Measurements from ENCODE around the gene TAF1D.
"Not testable (repeated sequence)": the region's sequence is repeated elsewhere in the genome, so short reads cannot be mapped to it uniquely, and the experiment has no call there.

The TAF1D gene, protein sequence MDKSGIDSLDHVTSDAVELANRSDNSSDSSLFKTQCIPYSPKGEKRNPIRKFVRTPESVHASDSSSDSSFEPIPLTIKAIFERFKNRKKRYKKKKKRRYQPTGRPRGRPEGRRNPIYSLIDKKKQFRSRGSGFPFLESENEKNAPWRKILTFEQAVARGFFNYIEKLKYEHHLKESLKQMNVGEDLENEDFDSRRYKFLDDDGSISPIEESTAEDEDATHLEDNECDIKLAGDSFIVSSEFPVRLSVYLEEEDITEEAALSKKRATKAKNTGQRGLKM

DNA sequence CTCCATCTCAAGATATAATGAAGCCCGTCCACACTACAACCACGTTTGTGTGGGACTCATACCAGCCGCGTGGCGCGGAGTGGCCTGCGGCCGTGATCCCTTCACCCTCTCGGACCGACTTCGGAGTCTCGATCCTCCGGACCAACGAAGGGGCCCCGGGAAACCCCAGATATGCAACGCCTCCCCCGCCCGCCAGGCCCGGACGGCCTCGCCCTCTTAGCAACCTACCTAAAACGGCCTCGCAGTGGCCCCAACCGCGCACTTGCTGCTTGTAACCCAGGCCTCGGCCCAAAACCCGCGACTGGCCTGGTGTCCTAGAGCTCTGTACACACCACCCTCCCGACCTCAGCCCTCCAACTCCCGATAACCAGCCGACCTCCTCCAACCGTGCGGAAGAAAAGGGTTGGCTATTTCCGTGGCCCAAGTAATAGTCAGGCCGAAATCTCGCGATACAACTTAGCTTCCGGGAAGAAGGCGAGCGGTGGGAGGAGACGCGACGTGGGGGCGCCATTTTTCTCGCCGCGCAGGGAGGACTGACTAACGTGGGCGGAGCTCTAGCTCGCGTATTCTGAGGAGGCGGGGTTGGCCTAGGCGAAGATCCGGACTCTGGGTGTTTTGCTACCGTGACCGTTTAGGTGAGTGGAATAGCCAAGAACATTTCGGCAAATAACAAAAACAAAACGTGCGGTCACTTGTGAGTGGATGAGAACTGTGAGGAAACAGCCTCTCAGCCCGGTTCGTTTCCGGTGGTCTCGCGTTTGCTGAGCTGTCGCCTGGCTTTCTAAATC is at the start of gene TAF1D, which contains the start of gene C11orf54:
Gene TAF1D (minus strand): TSS at position 402 of the 788 bp plus-strand sequence. CDS start 2,191 bp downstream, outside the sequence.
Gene C11orf54 (plus strand): TSS at position 579 of the 788 bp plus-strand sequence. CDS start 5,722 bp downstream, outside the sequence.
- peak; percentile 97 for DNase-seq

DNA sequence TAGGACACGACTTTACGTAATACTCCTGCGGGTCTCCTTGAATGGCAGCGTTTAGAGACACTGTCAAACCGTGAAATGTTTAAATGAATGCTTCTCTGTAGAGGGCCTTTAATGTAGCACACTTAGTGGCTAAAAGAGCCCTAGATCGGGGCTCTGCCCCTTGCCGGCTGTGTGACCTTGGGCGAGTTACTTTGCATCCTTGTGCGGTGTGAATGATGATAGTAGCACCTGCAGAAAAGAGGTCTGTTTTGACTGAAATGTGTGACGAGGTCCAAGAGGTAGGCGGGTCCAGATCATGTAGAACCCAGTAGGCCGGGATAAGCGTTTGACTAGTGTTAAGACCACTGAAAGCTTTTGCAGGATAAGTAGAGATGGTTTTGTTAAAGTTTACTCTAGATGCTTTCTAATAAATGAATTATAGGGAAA is 43.7 kb upstream of the TAF1D start:
- no peak for DNase-seq

DNA sequence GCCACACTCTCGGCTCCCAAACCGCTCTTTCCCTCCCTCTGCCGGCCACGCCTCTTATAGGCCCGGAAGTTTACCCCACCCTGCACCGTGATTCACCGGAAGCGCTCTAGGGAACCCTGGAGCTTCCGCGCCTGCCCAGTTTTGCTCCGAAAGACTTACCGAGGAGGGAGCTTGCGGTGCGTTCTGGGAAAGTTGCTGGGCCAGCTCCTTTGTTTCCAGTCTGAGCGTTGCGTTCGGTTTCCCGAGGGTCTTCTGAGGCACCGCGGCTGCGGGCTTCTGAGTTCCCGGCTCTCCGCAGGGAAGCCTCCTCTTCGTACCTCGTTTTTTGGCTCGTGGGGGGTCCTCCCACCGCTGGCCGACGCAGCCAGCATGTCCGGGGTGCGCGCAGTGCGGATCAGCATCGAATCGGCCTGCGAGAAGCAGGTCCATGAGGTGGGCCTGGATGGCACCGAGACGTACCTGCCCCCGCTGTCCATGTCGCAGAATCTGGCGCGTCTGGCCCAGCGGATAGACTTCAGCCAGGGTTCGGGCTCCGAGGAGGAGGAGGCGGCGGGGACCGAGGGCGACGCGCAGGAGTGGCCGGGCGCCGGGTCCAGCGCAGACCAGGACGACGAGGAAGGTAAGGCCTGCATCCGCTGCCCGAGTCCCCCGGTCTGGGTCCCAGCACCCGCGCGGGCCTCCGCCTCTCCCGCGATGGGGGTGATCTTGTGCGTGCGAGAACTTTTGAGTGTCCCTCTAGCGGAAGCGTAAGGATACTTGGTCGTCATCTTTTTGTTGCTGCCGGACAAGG is 43.0 kb upstream of the TAF1D start, which contains the start of gene MED17:
Gene MED17 (plus strand): TSS at position 138 of the 790 bp plus-strand sequence. CDS start 232 bp downstream, at position 370.
- peak; percentile 87 for DNase-seq

DNA sequence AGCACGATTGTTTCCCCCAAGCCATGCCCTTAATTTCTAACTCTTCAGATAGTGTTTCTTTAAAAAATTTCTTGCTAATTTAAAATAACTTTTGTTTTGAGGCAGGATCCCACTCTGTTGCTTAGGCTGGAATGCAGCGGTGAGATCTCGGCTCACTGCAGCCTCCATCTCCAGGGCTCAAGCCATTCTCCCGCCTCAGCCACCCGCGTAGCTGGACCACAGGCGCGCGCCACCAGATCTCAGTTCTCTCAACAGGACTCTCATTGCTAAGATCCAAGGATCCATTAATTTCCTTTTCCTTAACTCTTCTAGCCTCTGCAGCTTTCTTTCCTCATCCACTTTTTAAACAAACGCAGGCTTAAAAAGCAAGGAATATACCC is 42.5 kb upstream of the TAF1D start:
- DNase-seq: no peak

DNA sequence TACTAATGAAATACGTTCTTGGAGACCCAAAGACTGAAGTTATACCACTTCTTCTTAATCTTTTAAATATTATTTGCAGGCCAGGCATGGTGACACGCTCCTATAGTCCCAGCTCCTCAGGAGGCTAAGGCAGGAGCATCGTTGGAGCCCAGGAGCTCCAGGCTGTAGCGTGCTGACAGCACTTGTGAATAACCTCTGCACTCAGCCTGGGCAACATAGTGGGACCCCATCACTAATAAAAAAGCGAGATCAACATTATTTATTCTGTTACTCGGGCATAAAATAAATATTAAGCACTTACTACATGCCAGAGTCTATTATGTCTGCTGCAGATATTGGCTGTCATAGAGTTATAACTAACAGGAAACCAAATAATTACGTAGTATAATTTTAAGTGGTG is 42.1 kb upstream of the TAF1D start:
- DNase-seq: no peak

DNA sequence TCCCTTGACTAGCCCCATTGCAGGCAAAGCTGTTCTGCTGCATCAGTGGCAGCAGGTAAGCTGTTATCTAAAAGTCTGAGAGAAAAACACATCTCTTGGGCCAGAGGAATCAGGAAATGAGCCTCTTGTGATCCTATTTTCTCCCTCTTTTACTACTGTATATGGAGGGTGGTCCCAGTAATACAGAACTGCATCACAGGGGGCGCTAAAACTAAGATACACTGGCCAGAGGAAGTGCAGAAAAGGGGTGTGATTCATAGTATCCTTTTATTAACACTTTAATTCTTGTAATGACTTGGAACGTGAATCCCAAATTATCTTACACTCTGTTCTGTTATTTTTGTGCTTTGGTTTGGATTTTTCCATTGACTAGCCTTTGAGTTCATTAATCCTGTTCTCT is 34.0 kb upstream of the TAF1D start:
- no peak for DNase-seq

DNA sequence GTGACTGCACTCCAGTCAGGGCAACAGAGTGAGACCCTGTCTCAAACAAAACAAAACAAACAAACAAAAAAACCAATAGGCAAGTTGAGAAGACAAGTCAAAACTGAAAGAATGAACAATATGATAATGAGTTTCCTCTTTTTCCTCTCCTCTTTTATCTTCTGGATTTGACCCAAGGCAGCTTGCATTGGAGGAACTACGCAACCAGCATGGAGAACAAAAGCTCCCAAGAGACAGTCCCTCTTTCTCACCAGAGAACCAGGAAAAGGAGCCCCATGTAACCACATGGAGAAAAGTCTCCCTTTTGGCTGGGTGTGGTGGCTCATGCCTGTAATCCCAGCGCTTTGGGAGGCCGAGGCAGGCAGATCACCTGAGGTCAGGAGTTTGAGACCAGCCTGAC is 33.3 kb upstream of the TAF1D start:
- not testable (repeated sequence) for DNase-seq

DNA sequence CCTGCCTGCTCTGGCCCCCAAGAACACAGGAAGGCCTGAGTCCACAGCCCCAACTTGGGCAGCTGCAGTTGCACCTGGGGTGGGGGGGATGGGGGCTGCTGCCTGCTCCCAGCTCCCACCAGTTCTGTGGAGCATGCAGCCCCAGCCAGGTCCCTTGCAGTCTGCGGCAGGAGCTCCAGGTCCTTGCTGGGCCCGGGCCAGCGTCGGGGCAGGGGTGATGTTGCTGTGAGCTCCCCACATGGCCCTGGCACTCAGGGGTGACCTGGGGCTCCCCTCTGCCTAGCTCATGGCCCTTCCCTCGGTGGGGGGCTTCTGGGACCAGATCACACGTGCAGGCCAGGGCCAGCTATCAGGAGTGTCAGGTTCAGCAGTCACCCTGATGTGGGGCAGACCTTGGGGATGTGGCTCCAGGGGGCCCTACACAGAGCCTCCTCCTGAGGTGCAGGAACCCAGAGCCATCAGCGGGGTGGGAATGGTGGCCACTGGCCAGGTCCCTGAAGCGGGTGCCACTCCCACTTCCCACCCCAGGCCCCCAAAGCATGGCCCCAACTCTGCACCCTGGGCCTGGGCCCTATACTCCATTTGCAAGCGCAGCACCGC is 32.4 kb upstream of the TAF1D start:
- no peak for DNase-seq

DNA sequence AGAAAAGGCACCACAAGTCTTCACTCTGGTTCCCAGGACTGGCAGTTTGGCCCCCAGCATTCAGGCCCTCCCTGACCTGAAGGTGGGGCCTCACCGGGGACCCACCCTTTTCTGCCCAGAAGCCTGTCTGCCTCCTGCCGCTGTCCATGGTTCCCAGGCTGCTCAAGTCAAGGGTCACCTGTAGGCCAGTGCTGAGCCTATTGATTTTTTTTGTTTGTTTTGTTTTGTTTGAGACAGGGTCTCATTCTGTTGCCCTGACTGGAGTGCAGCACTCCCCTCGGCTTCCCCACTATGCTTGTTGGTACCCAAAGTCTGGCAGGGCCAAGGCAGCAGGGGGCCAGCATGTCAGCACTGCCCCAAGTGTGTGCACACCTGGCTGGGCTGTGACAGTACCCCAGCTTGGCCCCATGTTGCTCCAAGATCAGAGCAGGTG is 31.8 kb upstream of the TAF1D start:
- no peak for DNase-seq

DNA sequence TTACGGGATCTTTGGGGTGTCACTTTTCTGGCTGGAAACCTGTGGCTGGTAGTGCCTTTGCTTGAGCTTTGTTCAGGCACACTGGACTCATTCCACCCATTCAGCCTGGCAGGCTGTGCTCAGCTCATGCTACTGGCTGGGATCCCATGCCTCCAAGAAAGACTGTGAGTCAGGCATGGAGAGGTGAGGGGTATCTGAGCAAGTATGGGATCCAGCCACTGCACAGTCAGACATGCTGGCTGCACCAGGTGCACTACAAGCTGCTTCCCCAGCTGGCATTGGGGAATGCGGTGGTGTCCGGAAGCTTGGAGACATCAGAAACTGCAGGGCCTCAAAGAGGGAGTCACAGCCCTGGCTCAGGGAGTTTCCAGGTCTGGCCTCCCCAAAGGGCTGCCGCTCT is 30.8 kb upstream of the TAF1D start:
- DNase-seq: no peak

DNA sequence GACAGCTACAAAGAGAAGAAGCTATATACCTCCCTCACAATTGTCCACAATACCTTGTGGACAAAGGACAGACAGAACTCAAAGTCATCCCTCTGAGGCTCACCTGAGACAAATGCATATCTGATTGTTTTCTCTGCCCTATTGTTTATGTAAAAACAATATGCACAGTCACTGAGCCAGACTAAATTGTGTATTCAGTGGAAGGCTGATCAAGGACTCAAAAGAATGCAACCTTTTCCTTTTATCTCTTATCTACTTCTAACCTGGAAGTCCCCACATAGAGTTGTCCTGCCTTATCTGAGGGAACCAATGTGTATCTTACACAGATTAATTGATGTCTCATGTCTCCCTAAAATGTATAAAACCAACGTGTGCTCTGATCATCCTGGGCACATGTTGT is 28.9 kb upstream of the TAF1D start:
- DNase-seq: no peak

DNA sequence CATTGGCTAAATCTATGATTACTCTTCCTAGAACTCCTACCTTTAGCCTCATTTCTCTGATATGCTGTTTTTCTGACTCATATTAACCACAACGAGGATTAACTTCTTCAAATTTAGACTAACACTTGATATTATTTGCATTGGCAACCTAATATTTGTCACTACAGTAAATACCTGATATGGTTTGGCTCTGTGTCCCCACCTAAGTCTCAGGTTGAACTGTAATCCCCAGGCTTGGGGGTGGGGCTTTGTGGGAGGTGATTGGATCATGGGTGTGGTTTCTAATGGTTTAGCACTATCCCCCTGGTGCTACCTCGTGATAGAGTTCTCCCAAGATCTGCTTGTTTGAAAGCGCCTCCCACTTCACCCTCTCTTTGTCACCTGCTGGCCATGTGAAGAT is 25.7 kb upstream of the TAF1D start:
- DNase-seq: no peak

DNA sequence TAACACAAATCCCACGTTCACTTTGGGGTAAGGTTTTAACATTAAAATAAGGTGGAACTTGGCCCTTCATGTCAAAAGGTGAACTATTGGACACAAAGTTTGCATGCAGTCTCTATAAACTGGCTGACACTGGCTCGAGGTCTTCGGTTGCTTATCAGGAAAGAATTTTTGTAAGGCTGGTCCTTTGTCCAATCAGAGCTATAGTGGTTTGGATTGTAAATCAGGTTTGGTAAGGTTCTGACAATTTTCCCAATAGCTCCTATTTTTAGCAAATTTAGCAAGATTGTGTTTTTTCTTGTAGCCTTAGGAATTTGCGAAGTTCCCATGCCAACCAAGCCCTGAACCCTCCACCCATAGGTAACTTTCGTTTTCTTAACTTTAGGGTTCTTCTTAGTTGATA is 25.2 kb upstream of the TAF1D start:
- DNase-seq: no peak

DNA sequence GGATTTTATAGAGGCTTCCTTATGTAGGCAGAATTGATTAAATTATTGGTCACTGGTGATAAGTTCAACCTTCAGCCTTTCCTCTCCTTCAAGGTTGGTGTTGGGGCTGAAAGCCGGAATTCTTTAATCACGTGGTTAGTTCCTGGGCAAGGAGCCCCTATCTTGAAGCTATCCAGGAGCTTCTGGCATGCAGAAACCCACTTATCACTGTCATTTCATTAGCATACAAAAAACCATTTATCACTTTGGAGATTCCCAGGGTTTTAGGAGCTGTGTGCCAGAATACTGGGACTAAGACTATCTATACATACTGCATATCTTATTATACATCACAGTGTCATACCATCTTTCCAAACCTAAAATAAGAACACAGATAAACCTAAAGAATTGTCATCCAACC is 24.3 kb upstream of the TAF1D start:
- no peak for DNase-seq

DNA sequence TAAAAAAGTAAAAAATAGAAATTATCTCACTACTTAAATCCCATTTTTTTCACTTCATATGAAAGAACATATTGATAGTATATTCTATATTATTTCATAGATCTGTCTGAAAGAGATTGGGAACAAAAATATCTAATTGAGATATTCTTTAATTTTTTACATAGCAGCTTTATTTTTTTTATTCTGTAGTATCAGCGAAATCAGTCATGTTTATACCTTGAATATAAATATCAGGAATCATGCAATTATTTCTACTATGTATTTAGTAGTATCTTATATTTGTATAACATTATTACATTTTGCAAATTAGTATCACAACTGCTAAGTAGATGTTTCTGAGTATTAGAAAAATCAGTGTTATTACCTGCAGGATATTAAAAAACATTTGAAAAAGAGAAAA is 20.6 kb upstream of the TAF1D start:
- no peak for DNase-seq

DNA sequence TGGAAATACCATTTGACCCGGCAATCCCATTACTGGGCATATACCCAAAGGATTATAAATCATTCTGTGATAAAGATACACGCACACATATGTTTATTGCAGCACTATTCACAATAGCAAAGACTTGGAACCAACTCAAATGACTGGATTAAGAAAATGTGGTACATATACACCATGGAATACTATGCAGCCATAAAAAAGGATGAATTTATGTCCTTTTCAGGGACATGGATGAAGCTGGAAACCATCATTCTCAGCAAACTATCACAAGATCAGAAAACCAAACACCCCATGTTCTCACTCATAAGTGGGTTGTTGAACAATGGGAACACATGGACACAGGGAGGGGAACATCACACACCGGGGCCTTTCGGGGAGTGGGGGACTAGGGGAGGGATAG is 17.8 kb upstream of the TAF1D start:
- DNase-seq: not testable (repeated sequence)

DNA sequence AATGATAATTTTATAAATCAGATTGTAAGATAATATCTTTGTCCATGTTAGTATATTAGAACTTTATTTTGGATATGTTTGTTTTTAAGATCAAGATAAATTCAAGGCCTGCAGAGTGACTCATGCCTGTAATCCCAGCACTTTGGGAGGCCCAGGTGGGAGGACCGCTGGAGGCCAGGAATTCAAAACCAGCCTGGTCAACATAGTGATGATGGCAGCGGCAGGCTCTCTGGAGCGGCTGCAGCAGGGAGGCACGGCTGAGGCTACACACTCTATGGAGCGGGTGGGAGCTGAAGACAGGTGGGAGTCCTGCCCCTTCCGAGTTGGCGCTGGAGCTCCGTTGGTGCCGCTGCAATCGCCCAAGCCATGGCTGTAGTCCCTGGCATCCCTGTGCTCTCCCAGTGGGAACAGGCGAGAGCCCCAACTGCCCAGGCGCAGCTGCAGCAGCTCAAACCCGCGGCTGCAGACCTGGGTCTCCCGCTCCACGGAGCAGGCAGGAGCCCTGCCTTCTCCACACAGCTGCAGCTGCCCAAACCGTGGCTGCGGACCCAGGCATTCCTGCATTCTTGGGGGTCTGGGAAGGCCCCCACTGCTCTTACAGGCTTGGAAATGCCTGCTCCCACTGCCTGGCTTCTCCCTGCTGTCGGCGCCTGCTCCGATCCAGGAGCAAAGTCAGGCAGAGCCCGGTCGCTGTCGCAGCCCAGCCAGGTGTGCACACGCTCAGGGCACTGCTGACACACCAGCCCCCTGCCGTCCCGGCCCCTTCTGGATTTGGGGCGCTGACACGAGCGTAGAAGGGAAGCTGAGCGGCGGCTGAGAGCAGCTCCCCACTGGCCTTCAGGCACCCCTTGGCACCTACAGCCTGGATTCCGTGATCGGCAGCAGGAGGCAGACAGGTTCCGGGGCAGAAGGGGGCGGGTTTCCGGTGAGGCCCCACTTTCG is 16.9 kb upstream of the TAF1D start:
- DNase-seq: no peak

DNA sequence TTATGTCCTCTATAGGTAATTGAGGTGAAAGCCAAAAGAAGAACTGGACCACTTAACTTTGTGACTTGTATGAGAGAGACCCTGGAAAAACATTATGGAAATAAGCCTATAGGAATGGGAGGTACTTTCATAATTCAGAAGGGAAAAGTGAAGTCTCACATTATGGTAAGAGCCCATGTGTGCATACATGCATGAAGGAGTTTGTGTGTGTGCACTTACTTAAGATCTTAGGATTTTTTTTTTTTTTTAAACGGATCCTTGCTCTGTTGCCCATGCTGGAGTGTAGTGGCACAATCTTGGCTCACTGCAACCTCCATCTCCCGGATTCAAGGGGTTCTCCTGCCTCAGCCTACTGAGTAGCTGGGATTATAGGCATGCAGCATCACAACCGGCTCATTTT is 16.0 kb upstream of the TAF1D start:
- DNase-seq: no peak

DNA sequence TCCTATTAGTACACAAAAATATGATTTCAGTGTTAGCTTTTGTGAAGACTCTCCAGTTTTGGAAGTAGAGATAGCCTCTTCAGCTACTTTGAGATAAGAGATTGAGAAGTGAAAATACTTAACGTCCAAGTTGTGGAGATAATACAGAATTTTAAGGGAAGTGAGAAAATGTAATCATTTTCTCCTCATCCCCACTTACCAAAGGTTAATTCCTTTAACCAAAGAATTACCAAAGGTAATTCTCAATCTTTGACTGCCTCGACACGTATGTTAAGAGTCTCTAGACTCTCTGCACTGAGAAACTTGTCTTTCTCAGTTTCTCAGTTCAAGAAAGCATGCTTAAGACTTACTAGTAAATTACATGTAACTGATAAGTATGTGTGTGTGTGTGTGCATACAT is 15.5 kb upstream of the TAF1D start:
- DNase-seq: no peak

DNA sequence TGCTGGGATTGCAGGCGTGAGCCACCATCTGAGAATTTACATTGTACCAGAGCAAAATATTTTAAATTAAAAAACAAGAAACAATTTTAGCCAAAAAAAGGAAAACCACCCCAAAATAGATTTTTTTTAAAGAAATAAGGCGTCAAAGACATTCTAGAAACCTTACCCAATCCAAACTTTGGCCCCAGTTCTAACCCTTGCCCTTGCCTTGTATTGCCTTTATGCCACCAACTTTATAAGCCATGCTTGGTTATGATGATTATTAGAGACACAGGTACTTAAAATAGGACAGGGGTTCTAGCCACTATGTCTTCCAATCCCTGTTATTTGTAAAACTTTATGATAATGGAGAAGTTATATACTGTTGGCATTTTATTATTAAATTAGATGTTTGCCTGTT is 11.9 kb upstream of the TAF1D start:
- no peak for DNase-seq

DNA sequence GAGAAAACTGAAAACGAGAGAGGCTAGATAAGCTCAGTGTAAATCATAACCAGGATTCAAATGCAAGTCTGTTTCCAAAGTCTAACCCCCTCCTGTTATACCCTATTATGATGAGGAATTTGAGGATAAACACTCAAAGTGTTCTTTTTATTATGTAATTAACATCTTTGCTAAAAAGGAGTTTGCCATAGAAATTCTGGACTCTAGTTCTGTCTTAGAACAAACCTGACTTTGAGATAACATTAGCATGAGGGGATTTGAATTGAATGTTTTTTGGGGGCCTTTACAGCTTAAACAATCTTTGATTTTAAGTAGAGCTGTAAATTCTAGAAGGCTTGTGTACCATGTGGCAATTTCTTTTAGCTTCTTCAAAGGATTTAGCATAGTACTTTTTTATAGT is 9.7 kb upstream of the TAF1D start:
- no peak for DNase-seq

DNA sequence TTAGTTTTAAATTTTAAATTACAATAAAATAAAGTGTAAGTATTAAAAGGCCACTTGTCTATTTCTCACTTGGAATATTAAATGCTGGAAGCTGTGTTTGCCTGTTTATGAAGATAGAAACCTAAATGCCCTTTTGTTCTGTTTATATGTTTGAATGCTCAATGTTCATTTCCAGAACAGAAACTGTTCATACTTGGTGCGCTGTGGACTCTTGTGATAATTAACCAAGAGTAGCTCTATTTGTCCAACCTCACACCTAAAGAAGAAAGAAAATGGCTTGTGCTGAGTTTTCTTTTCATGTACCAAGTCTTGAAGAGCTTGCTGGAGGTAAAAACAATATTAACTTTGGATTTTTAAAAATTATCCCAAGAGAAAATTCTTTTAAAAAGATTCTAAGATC is 5.8 kb upstream of the TAF1D start:
- DNase-seq: no peak
